Naive thymus-derived CD8-positive, alpha-beta T cell (primary cell): Measurements from ENCODE around the gene SVEP1. TPM values are rescaled to one million over a fixed set of nuclear protein-coding genes. Genes with fewer than 3 reads are reported as not detected.

Source experiments
- ATAC-seq, 2 donors: fragments of 150-1000 bp; cut with Tn5 transposase in 1 of 2; sonication (Bioruptor Pico), chemical (Tn5 transposase) in 1 of 2; 1 replicate in 1 of 2; 2 replicates in 1 of 2; pipeline ENCODE4 v1.10.0; 2021; ENCODE audit warnings: mild to moderate bottlenecking in 2 of 2, moderate library complexity in 2 of 2
- POLR2A ChIA-PET: fragments of 350-600 bp; sonication (Branson Sonifier 250); formaldehyde crosslinking; loops from one replicate; lab custom pipeline; 2021; ENCODE audit warnings: antibody characterized with exemption; lab: Charles Lee
- DNase-seq, 10 donors: peaks; one replicate each; pipeline versions ENCODE4 v3.0.0 to v3.0.0-alpha.2; 2020 to 2022
- H3K27ac Mint-ChIP-seq, 10 donors: one replicate each; pipeline ENCODE4 v1.8.0; 2020 to 2022; ENCODE audit warnings: mild to moderate bottlenecking in 10 of 10, mixed read lengths in 10 of 10, moderate library complexity in 4 of 10, inconsistent platforms in 1 of 10
- H3K27me3 Mint-ChIP-seq, 5 donors: one replicate each; pipeline ENCODE4 v1.8.0; 2021 to 2022; ENCODE audit warnings: mixed read lengths in 5 of 5
- H3K36me3 Mint-ChIP-seq, 3 donors: one replicate each; pipeline ENCODE4 v1.8.0; 2020 to 2022; ENCODE audit warnings: mixed read lengths in 3 of 3, mild to moderate bottlenecking in 2 of 3, inconsistent platforms in 1 of 3
- H3K4me1 Mint-ChIP-seq, 4 donors: one replicate each; pipeline ENCODE4 v1.8.0; 2021 to 2022; ENCODE audit warnings: mixed read lengths in 4 of 4
- H3K4me3 Mint-ChIP-seq, 10 donors: one replicate each; pipeline ENCODE4 v1.8.0; 2020 to 2022; ENCODE audit warnings: mild to moderate bottlenecking in 10 of 10, mixed read lengths in 10 of 10, moderate library complexity in 6 of 10, inconsistent platforms in 1 of 10
- H3K9me3 Mint-ChIP-seq, 9 donors: one replicate each; pipeline ENCODE4 v1.8.0; 2020 to 2022; ENCODE audit warnings: mixed read lengths in 9 of 9, mild to moderate bottlenecking in 3 of 9, inconsistent platforms in 1 of 9, moderate library complexity in 1 of 9
- polyA plus RNA-seq, 3 donors: library from polyadenylated mRNA; unstranded; fragments of 300-500 nt; fragmentation: Illumina TruSeq; gene quantifications; one replicate each; pipeline ENCODE4 v1.2.3, GENCODE V29; 2021
- total RNA-seq, 8 experiments: library from RNA in 2 of 8; stranded (reverse) in 2 of 8; gene quantifications; one replicate each; pipeline ENCODE4 v1.2.3 and lab custom pipeline; 2021 to 2026

SVEP1 gene
- total and polyA plus RNA-seq, 5 experiments from 2014 or later: not detected

GRCh38 chr9:110601098-110601497, 21.6 kb upstream of the SVEP1 start:
- peaks cover 0 to 22% (median 5%) of the 10 kb centered on the region in 5 donors for H3K27me3 Mint-ChIP-seq
- POLR2A ChIA-PET: no interaction called here
- no peaks in the 10 kb centered on the region for H3K36me3 Mint-ChIP-seq
- H3K4me3 Mint-ChIP-seq: no peak overlapping the region
- H3K4me1 Mint-ChIP-seq: no peaks in the 10 kb centered on the region
- H3K27ac Mint-ChIP-seq: no peak overlapping the region
- peaks cover 0 to 6% (median 0%) of the 10 kb centered on the region in 9 donors for H3K9me3 Mint-ChIP-seq
- DNase-seq (no peak), ATAC-seq (no peak)

- ATAC-seq (no peak), DNase-seq (no peak)
- no peaks in the 10 kb centered on the region for H3K36me3 Mint-ChIP-seq
- H3K27ac Mint-ChIP-seq: no peak overlapping the region
- POLR2A ChIA-PET: no interaction called here
- no peaks in the 10 kb centered on the region for H3K4me1 Mint-ChIP-seq
- H3K4me3 Mint-ChIP-seq: no peak overlapping the region
- H3K9me3 Mint-ChIP-seq: peaks cover 0 to 11% (median 0%) of the 10 kb centered on the region in 9 donors
- H3K27me3 Mint-ChIP-seq: peaks cover 0 to 28% (median 5%) of the 10 kb centered on the region in 5 donors
Measured at GRCh38 chr9:110599468-110599867, 19.9 kb upstream of the SVEP1 start.

- Mint-ChIP-seq H3K36me3 (peaks cover 0 to 21% (median 3%) of the 10 kb centered on the region in 3 donors), H3K4me1 (no peaks in the 10 kb centered on the region), H3K4me3 (no peak overlapping the region), H3K27me3 (peaks cover 0 to 14% (median 8%) of the 10 kb centered on the region in 5 donors), H3K9me3 (peaks cover 7 to 31% (median 17%) of the 10 kb centered on the region in 9 donors), H3K27ac (no peak overlapping the region)
- POLR2A ChIA-PET: no interaction called here
- ATAC-seq: no peak
- DNase-seq: no peak
Measured at GRCh38 chr9:110592044-110592830, 12.7 kb upstream of the SVEP1 start.

- POLR2A ChIA-PET: no interaction called here
- Mint-ChIP-seq H3K36me3 (peaks cover 0 to 22% (median 3%) of the 10 kb centered on the region in 3 donors), H3K27ac (no peak overlapping the region), H3K9me3 (peaks cover 8 to 36% (median 18%) of the 10 kb centered on the region in 9 donors), H3K27me3 (peaks cover 0 to 14% (median 8%) of the 10 kb centered on the region in 5 donors), H3K4me1 (no peaks in the 10 kb centered on the region), H3K4me3 (no peak overlapping the region)
- ATAC-seq: no peak
- DNase-seq: no peak
Measured at GRCh38 chr9:110591526-110591925, 12.0 kb upstream of the SVEP1 start.

- H3K27ac Mint-ChIP-seq: no peak overlapping the region
- DNase-seq (no peak), ATAC-seq (no peak)
- peaks cover 8 to 44% (median 18%) of the 10 kb centered on the region in 9 donors for H3K9me3 Mint-ChIP-seq
- POLR2A ChIA-PET: no interaction called here
- H3K4me3 Mint-ChIP-seq: no peak overlapping the region
- H3K4me1 Mint-ChIP-seq: no peaks in the 10 kb centered on the region
- peaks cover 0 to 22% (median 3%) of the 10 kb centered on the region in 3 donors for H3K36me3 Mint-ChIP-seq
- peaks cover 0 to 7% (median 4%) of the 10 kb centered on the region in 5 donors for H3K27me3 Mint-ChIP-seq
Measured at GRCh38 chr9:110590816-110591215, 11.3 kb upstream of the SVEP1 start.

DNA sequence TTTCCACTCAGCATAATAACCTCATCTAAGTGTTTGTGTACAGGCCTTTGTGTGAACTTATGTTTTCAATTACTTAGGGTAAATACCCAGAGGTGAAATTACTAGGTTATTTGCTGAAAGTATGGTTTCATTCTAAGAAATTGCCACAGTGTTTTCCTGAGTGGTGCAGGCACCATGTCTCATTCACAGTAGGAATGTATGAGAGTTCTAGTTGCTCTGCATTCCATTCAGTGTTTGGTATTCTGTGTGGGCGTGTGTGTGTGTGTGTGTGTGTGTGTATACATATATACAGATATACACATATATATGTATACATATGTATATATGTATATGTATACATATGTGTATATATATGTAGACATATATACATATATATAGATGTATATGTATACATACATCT, 8.8 kb upstream of the SVEP1 start:
- ATAC-seq: no peak
- no peak for DNase-seq
- Mint-ChIP-seq H3K36me3 (peaks cover 0 to 22% (median 3%) of the 10 kb centered on the region in 3 donors), H3K4me1 (no peaks in the 10 kb centered on the region), H3K27ac (no peak overlapping the region), H3K4me3 (no peak overlapping the region), H3K9me3 (peaks cover 9 to 55% (median 18%) of the 10 kb centered on the region in 9 donors), H3K27me3 (peaks cover 0 to 3% (median 0%) of the 10 kb centered on the region in 5 donors)
- POLR2A ChIA-PET: no interaction called here

DNA sequence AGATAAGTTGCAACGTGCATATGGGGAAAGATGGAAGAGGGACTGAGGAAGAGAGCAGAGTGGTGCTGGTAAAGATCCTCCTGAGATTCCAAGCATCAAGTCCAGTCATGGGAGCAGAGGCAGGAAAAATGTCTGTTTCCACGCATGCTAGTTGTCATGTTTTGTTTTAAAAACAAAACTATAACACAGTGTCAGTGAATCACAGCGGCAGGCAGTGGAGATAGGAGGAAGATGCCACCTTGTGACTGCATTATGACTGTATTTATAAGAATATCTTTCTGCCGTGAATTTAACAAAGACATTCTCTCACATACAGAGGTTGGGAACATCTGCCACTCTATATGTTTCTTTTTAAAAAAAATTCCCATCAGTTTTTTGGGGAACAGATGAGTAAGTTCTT, 3.7 kb upstream of the SVEP1 start:
- Mint-ChIP-seq H3K36me3 (peaks cover 0 to 7% (median 2%) of the 10 kb centered on the region in 3 donors), H3K9me3 (peaks cover 0 to 27% (median 7%) of the 10 kb centered on the region in 9 donors), H3K27me3 (peaks cover 19 to 34% (median 26%) of the 10 kb centered on the region in 5 donors), H3K4me1 (peaks cover 0 to 7% (median 4%) of the 10 kb centered on the region in 4 donors), H3K4me3 (no peak overlapping the region), H3K27ac (no peak overlapping the region)
- DNase-seq (no peak), ATAC-seq (no peak)
- POLR2A ChIA-PET: no interaction called here

DNA sequence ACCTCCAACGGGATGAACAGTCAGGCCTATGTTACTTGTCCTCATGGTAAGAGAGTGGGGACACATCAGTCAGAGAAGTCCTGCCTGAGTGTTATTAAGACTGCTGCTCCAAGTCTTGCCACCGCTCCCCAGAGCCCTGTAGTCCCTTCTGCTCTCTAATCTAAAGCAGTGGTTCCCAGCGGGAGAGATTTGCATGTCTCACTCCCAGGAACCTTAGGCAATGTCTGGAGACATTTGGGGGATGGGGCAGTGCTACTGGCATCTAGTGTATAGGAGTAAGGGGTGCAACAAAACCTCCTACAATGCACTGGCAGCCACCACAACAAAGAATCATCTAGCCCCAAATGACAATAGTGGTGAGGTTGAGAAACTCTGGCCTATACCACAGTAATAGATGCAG, 2.6 kb upstream of the SVEP1 start:
- Mint-ChIP-seq H3K27me3 (peaks cover 19 to 43% (median 27%) of the 10 kb centered on the region in 5 donors), H3K4me3 (no peak overlapping the region), H3K4me1 (peaks cover 0 to 7% (median 4%) of the 10 kb centered on the region in 4 donors), H3K36me3 (peaks cover 0 to 2% (median under 1%) of the 10 kb centered on the region in 3 donors), H3K27ac (no peak overlapping the region), H3K9me3 (peaks cover 0 to 25% (median 2%) of the 10 kb centered on the region in 9 donors)
- DNase-seq (no peak), ATAC-seq (no peak)
- POLR2A ChIA-PET: no interaction called here

DNA sequence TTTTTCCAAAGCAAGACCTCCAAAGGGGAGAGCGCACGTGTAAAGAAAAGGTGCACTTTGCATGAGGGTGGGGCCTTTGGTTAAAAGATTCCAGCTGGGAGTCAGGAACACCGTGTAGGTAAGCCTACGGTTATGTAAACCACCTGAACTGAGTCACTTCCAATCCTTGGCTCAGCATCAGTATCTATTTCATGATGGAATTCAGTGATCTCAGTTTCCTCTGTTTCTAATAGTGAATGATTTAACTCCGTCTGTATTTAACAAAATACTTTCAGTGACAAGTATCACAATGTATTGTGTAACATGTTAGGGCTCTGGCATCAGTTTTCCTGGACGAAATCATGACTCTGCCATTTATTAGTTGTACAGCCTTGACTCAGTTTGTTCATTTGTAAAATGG, 1.3 kb upstream of the SVEP1 start:
- no peak overlapping the region for H3K27ac Mint-ChIP-seq
- H3K27me3 Mint-ChIP-seq: peaks cover 22 to 45% (median 28%) of the 10 kb centered on the region in 5 donors
- peaks cover 0 to 12% (median 2%) of the 10 kb centered on the region in 9 donors for H3K9me3 Mint-ChIP-seq
- peaks cover 0 to 2% (median 0%) of the 10 kb centered on the region in 3 donors for H3K36me3 Mint-ChIP-seq
- H3K4me1 Mint-ChIP-seq: peaks cover 0 to 7% (median 4%) of the 10 kb centered on the region in 4 donors
- H3K4me3 Mint-ChIP-seq: no peak overlapping the region
- POLR2A ChIA-PET: no interaction called here
- DNase-seq: no peak
- no peak for ATAC-seq

DNA sequence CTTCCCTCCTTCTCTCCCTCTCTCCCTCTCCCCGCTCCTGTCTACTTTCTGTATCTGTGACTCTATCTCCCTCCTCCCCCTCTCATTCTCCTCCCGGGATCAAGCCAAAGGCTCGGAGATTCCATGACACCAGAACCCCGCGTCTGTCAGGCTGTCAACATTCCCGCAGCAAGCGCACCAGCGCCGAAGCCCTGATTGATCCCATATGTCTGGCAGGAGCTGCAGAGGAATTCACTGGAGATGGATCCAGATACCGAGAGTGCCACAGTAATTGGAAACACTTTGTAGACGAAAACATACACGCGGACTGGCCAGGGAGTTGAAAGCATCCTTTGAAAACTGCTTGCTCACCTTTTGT, 300 bp upstream of the SVEP1 start:
- no peak for DNase-seq
- Mint-ChIP-seq H3K27ac (no peak overlapping the region), H3K4me1 (peaks cover 0 to 7% (median 4%) of the 10 kb centered on the region in 4 donors), H3K9me3 (peaks cover 0 to 3% (median 0%) of the 10 kb centered on the region in 9 donors), H3K36me3 (peaks cover 0 to 2% (median 0%) of the 10 kb centered on the region in 3 donors), H3K4me3 (no peak overlapping the region), H3K27me3 (peaks cover 22 to 45% (median 28%) of the 10 kb centered on the region in 5 donors)
- POLR2A ChIA-PET: no interaction called here
- no peak for ATAC-seq

DNA sequence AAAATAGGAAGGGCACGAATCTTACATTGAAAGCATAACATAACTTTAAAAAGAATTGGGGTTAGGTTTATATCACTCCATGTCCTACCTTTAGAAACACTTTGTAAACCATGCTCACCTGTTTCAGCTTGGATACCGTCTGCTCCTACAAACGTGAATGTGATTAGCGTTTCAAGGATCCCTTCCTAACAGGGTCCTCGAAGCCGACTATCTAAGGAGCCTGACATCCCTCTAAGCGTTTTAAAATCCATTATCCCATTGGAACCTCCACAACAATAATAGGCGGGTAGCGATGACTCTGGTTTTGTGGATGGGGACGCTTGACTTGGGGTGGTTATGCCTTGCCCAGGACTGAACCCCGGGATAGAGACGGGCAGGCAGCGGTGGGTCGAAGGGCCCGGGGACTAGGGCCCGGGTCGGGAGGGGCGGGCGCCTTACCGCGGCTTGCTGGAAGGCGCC, 937 bp downstream of the SVEP1 start:
- H3K27me3 Mint-ChIP-seq: peaks cover 22 to 46% (median 28%) of the 10 kb centered on the region in 5 donors
- H3K4me3 Mint-ChIP-seq: no peak overlapping the region
- no peak for DNase-seq
- peaks cover 0 to 3% (median 0%) of the 10 kb centered on the region in 9 donors for H3K9me3 Mint-ChIP-seq
- ATAC-seq: no peak
- peaks cover 0 to 7% (median 4%) of the 10 kb centered on the region in 4 donors for H3K4me1 Mint-ChIP-seq
- no peak overlapping the region for H3K27ac Mint-ChIP-seq
- POLR2A ChIA-PET: no interaction called here
- H3K36me3 Mint-ChIP-seq: peaks cover 0 to 2% (median 0%) of the 10 kb centered on the region in 3 donors

- no peak for DNase-seq
- Mint-ChIP-seq H3K4me1 (peaks cover 0 to 7% (median 4%) of the 10 kb centered on the region in 4 donors), H3K36me3 (peaks cover 0 to 2% (median 0%) of the 10 kb centered on the region in 3 donors), H3K4me3 (no peak overlapping the region), H3K27me3 (peaks cover 22 to 40% (median 29%) of the 10 kb centered on the region in 5 donors), H3K9me3 (peaks cover 0 to 3% (median 0%) of the 10 kb centered on the region in 9 donors), H3K27ac (no peak overlapping the region)
- ATAC-seq: no peak
- POLR2A ChIA-PET: no interaction called here
Measured at GRCh38 chr9:110575945-110576344, 3.6 kb downstream of the SVEP1 start.

GRCh38 chr9:110575169-110575568, 4.4 kb downstream of the SVEP1 start:
- H3K4me3 Mint-ChIP-seq: no peak overlapping the region
- peaks cover 0 to 3% (median 0%) of the 10 kb centered on the region in 9 donors for H3K9me3 Mint-ChIP-seq
- H3K27ac Mint-ChIP-seq: no peak overlapping the region
- DNase-seq: no peak
- H3K4me1 Mint-ChIP-seq: peaks cover 0 to 7% (median 4%) of the 10 kb centered on the region in 4 donors
- H3K36me3 Mint-ChIP-seq: peaks cover 0 to 2% (median 0%) of the 10 kb centered on the region in 3 donors
- peaks cover 17 to 33% (median 25%) of the 10 kb centered on the region in 5 donors for H3K27me3 Mint-ChIP-seq
- POLR2A ChIA-PET: no interaction called here
- no peak for ATAC-seq
